Lung (tissue), 12 donors: ENCODE results near the gene PTPRH. TPM values are rescaled to one million over a fixed set of nuclear protein-coding genes. Genes with fewer than 3 reads are reported as not detected.

Experiments used
- ATAC-seq: fragments of 200-7000 bp; cut with Tn5 transposase; one replicate; pipeline ENCODE4 v1.9.1; 2020; ENCODE audit warnings: moderate number of reproducible peaks; ENCODE audit not compliant: insufficient read depth, low FRiP score
- DNase-seq, 3 donors: peaks; one replicate each; pipeline ENCODE4 v3.0.0-alpha.2; 2013 to 2017
- H3K27ac ChIP-seq, 2 donors: one replicate each; pipeline ENCODE4 v1.5.1; 2013; ENCODE audit warnings: mild to moderate bottlenecking in 2 of 2, moderate library complexity in 2 of 2, control low read depth in 1 of 2, inconsistent platforms in 1 of 2, low read depth in 1 of 2, low read length in 1 of 2
- H3K27me3 ChIP-seq, 3 donors: one replicate each; pipeline ENCODE4 v1.5.1; 2013; ENCODE audit warnings: low read length in 2 of 3; ENCODE audit not compliant: control insufficient read depth in 3 of 3, insufficient read depth in 3 of 3
- H3K36me3 ChIP-seq, 4 donors: one replicate each; pipeline ENCODE4 v1.5.1; 2013; ENCODE audit warnings: low read length in 4 of 4, mild to moderate bottlenecking in 1 of 4, moderate library complexity in 1 of 4; ENCODE audit not compliant: control insufficient read depth in 4 of 4, insufficient read depth in 4 of 4
- H3K4me1 ChIP-seq, 5 donors: one replicate each; pipeline ENCODE4 v1.5.1; 2013; ENCODE audit warnings: low read length in 5 of 5, mild to moderate bottlenecking in 2 of 5, moderate library complexity in 1 of 5; ENCODE audit not compliant: control insufficient read depth in 5 of 5, insufficient read depth in 5 of 5
- H3K4me3 ChIP-seq: one replicate; pipeline ENCODE4 v1.5.1; 2013; ENCODE audit warnings: mild to moderate bottlenecking, control low read depth, moderate library complexity
- H3K9ac ChIP-seq, 2 donors: one replicate each; pipeline ENCODE4 v1.5.1; 2013; ENCODE audit warnings: low read length in 2 of 2, control low read depth in 1 of 2; ENCODE audit not compliant: insufficient read depth in 1 of 2
- H3K9me3 ChIP-seq, 4 donors: one replicate each; pipeline ENCODE4 v1.5.1; 2013; ENCODE audit warnings: low read length in 3 of 4, mild to moderate bottlenecking in 1 of 4, moderate library complexity in 1 of 4; ENCODE audit not compliant: control insufficient read depth in 4 of 4, insufficient read depth in 3 of 4
- CTCF ChIP-seq: IDR thresholded peaks from 2 replicates; pipeline ENCODE4 v1.5.1; 2012; ENCODE audit warnings: mild to moderate bottlenecking; ENCODE audit errors: control extremely low read depth, extremely low read depth
- WGBS, 2 donors: extraction: QIAGEN DNeasy Blood & Tissue Kit; methylation state at CpG; one replicate each; pipeline ENCODE4 v1.1.7; 2013; 5-methylcytosine and 5-hydroxymethylcytosine counted together
- polyA plus RNA-seq, 2 donors: library from polyadenylated mRNA; stranded (reverse); fragments of 200-250 nt; gene quantifications; one replicate each; pipeline ENCODE4 v1.2.1, GENCODE V29; 2013
- total RNA-seq, 2 donors: library from RNA; depleted of rRNA in 1 of 2; stranded (reverse); fragments of >200 nt in 1 of 2; gene quantifications; one replicate each; pipeline ENCODE4 v1.2.1, GENCODE V29; 2014 to 2021
- donor health status: control.
- donor health status: control.
- donor health status: Bipolar disorder and iron deficiency.
- donor health status: healthy.
- donor health status: DM: yes; HTN: yes; CAD: no.

PTPRH gene
- total and polyA plus RNA-seq, 4 donors: 0.22 to 1.3 (median 0.51) TPM

DNA sequence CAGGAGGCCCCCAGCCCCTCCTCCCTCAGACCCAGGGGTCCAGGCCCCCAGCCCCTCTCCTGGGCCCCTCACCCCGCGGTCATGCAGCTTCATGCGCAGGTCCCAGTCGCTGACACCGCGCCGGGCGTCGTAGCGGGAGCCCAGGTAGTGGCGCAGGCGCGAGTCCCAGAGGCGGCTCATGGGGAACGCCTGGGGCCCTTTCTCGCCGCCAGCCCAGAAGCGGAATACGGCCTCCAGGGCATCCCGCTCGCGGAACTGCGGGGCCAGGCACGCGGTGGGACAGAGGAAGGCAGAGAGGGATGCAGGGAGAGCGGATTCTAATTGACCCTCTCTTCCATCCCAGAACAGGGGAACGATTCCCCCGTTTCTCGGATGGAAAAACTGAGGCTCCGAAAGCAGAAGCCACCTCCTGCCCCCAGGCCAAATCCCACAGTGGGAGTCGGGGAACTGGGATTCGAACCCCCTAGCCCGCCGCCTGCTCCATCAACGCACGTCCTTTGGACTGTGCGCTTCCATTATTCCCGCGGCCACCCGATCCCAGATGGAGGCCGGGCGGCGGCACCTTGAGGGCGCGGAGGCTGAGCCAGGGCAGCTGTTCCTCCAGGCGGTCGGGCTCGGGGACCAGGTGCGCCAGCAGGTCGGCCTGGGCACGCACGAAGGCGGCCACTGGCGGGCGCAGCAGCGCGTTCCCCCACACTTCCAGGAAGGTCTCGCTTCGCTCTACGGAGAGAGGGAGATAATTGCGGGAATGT is 47.6 kb downstream of the PTPRH start:
- whole genome bisulfite sequencing, 2 donors: 23 to 30% methylated on average over 61 of the region's 61 CpGs

GRCh38 chr19:55160986-55161365 is 48.3 kb downstream of the PTPRH start:
- peaks cover 0 to 2% (median 0%) of the 10 kb centered on the region in 4 donors for H3K9me3 ChIP-seq
- peaks cover 0 to 2% (median 0%) of the 10 kb centered on the region in 5 donors for H3K4me1 ChIP-seq
- no peak for DNase-seq
- peaks cover 8 to 50% (median 31%) of the 10 kb centered on the region in 3 donors for H3K27me3 ChIP-seq
- no peaks in the 10 kb centered on the region for H3K36me3 ChIP-seq
- H3K4me3 ChIP-seq: no peak overlapping the region
- ATAC-seq: no peak
- TF ChIP-seq CTCF: no peak
- H3K27ac ChIP-seq: no peak overlapping the region
- WGBS, 2 donors: 17% methylated on average over 29 to 32 of the region's 32 CpGs
- no peak overlapping the region for H3K9ac ChIP-seq

More for the DNA sequence above, 47.6 kb downstream of the PTPRH start:
- Histone ChIP-seq H3K9me3 (no peaks in the 10 kb centered on the region), H3K4me3 (no peak overlapping the region), H3K27ac (no peak overlapping the region), H3K27me3 (peaks cover 6 to 50% (median 32%) of the 10 kb centered on the region in 3 donors), H3K4me1 (peaks cover 0 to 5% (median 0%) of the 10 kb centered on the region in 5 donors), H3K36me3 (no peaks in the 10 kb centered on the region), H3K9ac (no peak overlapping the region)
- DNase-seq (no peak), ATAC-seq (no peak)
- TF ChIP-seq CTCF: no peak

DNA sequence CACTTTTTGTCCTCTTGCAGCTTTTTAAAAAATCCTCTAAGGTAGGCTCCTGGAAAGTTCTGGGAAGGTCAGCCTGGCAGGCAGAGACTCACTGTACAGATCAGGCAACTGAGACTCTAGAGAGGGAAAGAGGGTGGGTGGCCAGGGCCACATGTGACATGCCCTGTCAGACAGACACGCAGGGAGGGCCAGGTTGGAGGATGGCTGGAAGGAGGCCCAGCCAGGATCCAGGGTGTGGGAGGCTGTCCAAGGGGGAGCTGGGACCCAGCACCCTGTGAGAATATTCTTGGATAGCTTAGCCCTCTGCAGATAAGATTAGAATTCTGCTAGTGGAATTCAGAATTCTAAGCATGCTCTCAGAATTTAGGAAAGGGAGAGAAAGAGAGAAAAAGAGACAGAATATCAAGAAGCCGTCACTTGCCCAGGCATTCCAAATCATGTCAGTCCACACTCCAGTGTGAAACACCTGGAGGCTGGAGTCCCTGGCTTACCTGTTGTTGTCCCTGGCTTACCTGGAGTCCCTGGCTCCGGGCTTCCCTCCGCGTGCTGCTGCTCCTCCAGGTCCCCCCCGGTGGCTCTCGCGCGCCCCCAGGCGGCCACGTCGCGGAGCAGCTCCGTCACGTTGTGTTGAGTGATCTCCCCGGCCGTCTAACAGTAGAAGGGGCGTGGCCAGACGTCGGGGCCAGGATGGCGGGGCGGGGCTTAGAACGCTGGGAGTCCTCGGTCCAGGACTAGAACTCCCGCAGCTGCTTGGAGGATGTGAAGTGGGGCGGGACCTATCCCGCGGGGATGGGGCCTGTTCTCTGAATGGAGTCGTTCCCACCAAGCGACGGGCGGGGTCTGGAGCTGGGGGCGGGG is 48.9 kb downstream of the PTPRH start:
- no peaks in the 10 kb centered on the region for H3K36me3 ChIP-seq
- peak; percentile 56 to 82 (median 64) for DNase-seq
- peaks cover 8 to 51% (median 28%) of the 10 kb centered on the region in 3 donors for H3K27me3 ChIP-seq
- no peak overlapping the region for H3K9ac ChIP-seq
- peak; percentile 86 for ATAC-seq
- WGBS, 2 donors: 3 to 4% methylated on average over 32 to 33 of the region's 33 CpGs
- peaks cover 0 to 2% (median 0%) of the 10 kb centered on the region in 5 donors for H3K4me1 ChIP-seq
- no peak overlapping the region for H3K4me3 ChIP-seq
- H3K9me3 ChIP-seq: peaks cover 0 to 2% (median 0%) of the 10 kb centered on the region in 4 donors
- peak; percentile 67 for TF ChIP-seq CTCF
- peak overlapping the region in 1 of 2 donors; percentile 97 for H3K27ac ChIP-seq
